B cell (primary cell): Measurements from ENCODE around the gene C9orf40. TPM values are rescaled to one million over a fixed set of nuclear protein-coding genes. Genes with fewer than 3 reads are reported as not detected.

Experiments
- ATAC-seq: fragments of 200-7000 bp; cut with Tn5 transposase; one replicate; pipeline ENCODE4 v1.10.0; 2021; ENCODE audit warnings: low read depth, mild to moderate bottlenecking, moderate number of reproducible peaks, moderate library complexity
- CTCF ChIA-PET: fragments of 350-600 bp; sonication (Branson Sonifier 250); formaldehyde crosslinking; loops from one replicate; lab custom pipeline; 2021; ENCODE audit warnings: antibody characterized with exemption, inconsistent platforms; lab: Charles Lee
- POLR2A ChIA-PET: fragments of 350-600 bp; sonication (Branson Sonifier 250); formaldehyde crosslinking; loops from one replicate; lab custom pipeline; 2021; ENCODE audit warnings: antibody characterized with exemption; lab: Charles Lee
- DNase-seq: peaks from one replicate; pipeline ENCODE4 v3.0.0; 2013
- H2AFZ ChIP-seq: 2 replicates; pipeline ENCODE4 v1.6.1; 2012; ENCODE audit warnings: mild to moderate bottlenecking, low read depth, low read length; ENCODE audit not compliant: insufficient read depth, poor library complexity, severe bottlenecking
- H3K27ac ChIP-seq, 2 donors: 1 replicate in 1 of 2; 2 replicates in 1 of 2; pipeline ENCODE4 v1.5.1; 2012 to 2013; ENCODE audit warnings: low read length in 2 of 2, mild to moderate bottlenecking in 2 of 2, moderate library complexity in 1 of 2
- H3K27me3 ChIP-seq, 4 experiments: fragments of 200-600 bp in 1 of 4; sonication (generic) in 1 of 4; replicated peaks in 1 of 4; 1 replicate in 2 of 4; 2 replicates in 2 of 4; pipeline versions ENCODE4 v1.6.1 to v1.7.0; 2013 to 2016; ENCODE audit warnings: low read length in 3 of 4, mild to moderate bottlenecking in 2 of 4, mixed read lengths in 1 of 4, moderate library complexity in 1 of 4; ENCODE audit not compliant: insufficient read depth in 4 of 4, control insufficient read depth in 3 of 4; ENCODE audit errors: control extremely low read depth in 1 of 4
- H3K36me3 ChIP-seq, 2 experiments: replicated peaks in 1 of 2; 1 replicate in 1 of 2; 2 replicates in 1 of 2; pipeline versions ENCODE4 v1.6.1 to v1.7.1; 2013; ENCODE audit warnings: low read length in 1 of 2; ENCODE audit not compliant: insufficient read depth in 2 of 2, control insufficient read depth in 1 of 2; ENCODE audit errors: control extremely low read depth in 1 of 2, extremely low read depth in 1 of 2
- H3K4me1 ChIP-seq, 2 donors: fragments of 200-600 bp in 1 of 2; sonication (generic) in 1 of 2; 1 replicate in 1 of 2; 2 replicates in 1 of 2; pipeline versions ENCODE4 v1.5.1 to v1.6.1; 2013 to 2017; ENCODE audit warnings: low read length in 2 of 2; ENCODE audit not compliant: control insufficient read depth in 2 of 2, insufficient read depth in 2 of 2
- H3K4me2 ChIP-seq: replicated peaks from 2 replicates; pipeline ENCODE3; 2012; ENCODE audit warnings: mild to moderate bottlenecking, low read depth, low read length; ENCODE audit not compliant: poor library complexity, severe bottlenecking
- H3K4me3 ChIP-seq, 5 experiments: fragments of 200-600 bp in 1 of 5; sonication (generic) in 1 of 5; 1 replicate in 3 of 5; 2 replicates in 2 of 5; pipeline versions ENCODE4 v1.5.1 to v1.7.0; 2011 to 2016; ENCODE audit warnings: low read length in 4 of 5, mild to moderate bottlenecking in 4 of 5, low read depth in 2 of 5, control low read depth in 1 of 5, moderate library complexity in 1 of 5; ENCODE audit not compliant: insufficient read depth in 1 of 5; ENCODE audit errors: control extremely low read depth in 1 of 5, extremely low read depth in 1 of 5
- H3K79me2 ChIP-seq: fragments of 200-600 bp; sonication (generic); one replicate; pipeline ENCODE4 v1.6.0; 2016; ENCODE audit warnings: low read length; ENCODE audit not compliant: control insufficient read depth, insufficient read depth
- H3K9ac ChIP-seq: fragments of 200-600 bp; sonication (generic); 2 replicates; pipeline ENCODE4 v1.6.1; 2017; ENCODE audit warnings: mild to moderate bottlenecking, low read length, moderate library complexity
- H3K9me3 ChIP-seq, 3 donors: one replicate each; pipeline versions ENCODE4 v1.6.1 to v1.7.1; 2013; ENCODE audit warnings: low read length in 2 of 3; ENCODE audit not compliant: control insufficient read depth in 2 of 3, insufficient read depth in 1 of 3; ENCODE audit errors: control extremely low read depth in 1 of 3
- H4K20me1 ChIP-seq: 2 replicates; pipeline ENCODE4 v1.6.0; 2012; ENCODE audit warnings: mild to moderate bottlenecking, low read length; ENCODE audit not compliant: insufficient read depth, control insufficient read depth, poor library complexity, severe bottlenecking
- H3K27ac Mint-ChIP-seq: one replicate; pipeline ENCODE4 v1.8.0; 2021; ENCODE audit warnings: mixed read lengths
- H3K27me3 Mint-ChIP-seq: one replicate; pipeline ENCODE4 v1.8.0; 2021; ENCODE audit warnings: mixed read lengths
- H3K4me1 Mint-ChIP-seq: one replicate; pipeline ENCODE4 v1.8.0; 2021; ENCODE audit warnings: mixed read lengths
- H3K4me3 Mint-ChIP-seq: one replicate; pipeline ENCODE4 v1.8.0; 2021; ENCODE audit warnings: mixed read lengths
- H3K9me3 Mint-ChIP-seq: one replicate; pipeline ENCODE4 v1.8.0; 2022; ENCODE audit warnings: mixed read lengths; ENCODE audit not compliant: insufficient read depth
- EZH2 ChIP-seq: IDR thresholded peaks from 2 replicates; pipeline ENCODE4 v1.6.1; 2012; ENCODE audit warnings: borderline replicate concordance, low read depth, mild to moderate bottlenecking, moderate library complexity, low read length; ENCODE audit not compliant: insufficient read depth, poor library complexity, severe bottlenecking
- WGBS: methylation state at CpG from one replicate; pipeline ENCODE4 v1.1.5; 2013; ENCODE audit warnings: missing lambda C conversion rate; ENCODE audit not compliant: insufficient coverage; 5-methylcytosine and 5-hydroxymethylcytosine counted together
- intact Hi-C: fragments of 100-400 bp; cut with micrococcal nuclease; formaldehyde crosslinking; loops from one replicate; pipeline ENCODE4 v1.10.0; 2022
- polyA plus RNA-seq: library from polyadenylated mRNA; depleted of rRNA; stranded (reverse); fragments of >200 nt; gene quantifications from 2 replicates; pipeline ENCODE4 v1.2.3, GENCODE V29; 2012
- total RNA-seq, 2 donors: library from RNA; stranded (reverse); fragments of 120-200 nt in 1 of 2; gene quantifications; 1 replicate in 1 of 2; 2 replicates in 1 of 2; pipeline versions ENCODE4 v1.2.3 to v1.2.4, GENCODE V29; 2013 to 2022
- TF ChIP-seq, protein P1 (sequence below): fragments of 200-600 bp; IDR thresholded peaks from one replicate; pipeline ENCODE4 v1.8.0; 2022; ENCODE audit warnings: antibody characterized with exemption, mild to moderate bottlenecking

C9orf40 gene
- total and polyA plus RNA-seq, 2 donors (not counting 1 experiment from before 2014, with no cell fraction given), result 2.6 to 5.0 TPM

DNA sequence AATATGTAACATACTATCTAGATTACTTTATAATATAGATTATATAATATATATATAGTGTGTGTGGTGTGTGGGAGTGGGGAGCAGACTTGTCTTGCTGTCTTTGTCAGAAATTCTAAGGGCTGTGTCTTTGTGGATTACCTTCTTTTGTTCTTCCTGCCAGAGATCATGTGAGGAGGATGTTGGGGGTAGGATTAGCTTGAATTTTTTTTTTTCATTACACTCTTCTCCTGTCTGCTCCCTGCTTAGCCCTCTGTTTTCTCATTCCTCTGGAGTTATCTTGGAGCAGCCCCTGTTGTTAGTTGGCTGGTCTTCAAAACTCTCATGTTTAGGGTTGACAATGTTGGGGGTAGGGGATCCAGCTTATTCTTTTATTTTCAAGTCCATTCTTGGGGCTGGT, 21.0 kb upstream of the C9orf40 start:
- intact Hi-C loops, result no loop called here
- H3K4me2 ChIP-seq, result no peak overlapping the region
- TF ChIP-seq EZH2, result no peak
- TF ChIP-seq, protein P1, sequence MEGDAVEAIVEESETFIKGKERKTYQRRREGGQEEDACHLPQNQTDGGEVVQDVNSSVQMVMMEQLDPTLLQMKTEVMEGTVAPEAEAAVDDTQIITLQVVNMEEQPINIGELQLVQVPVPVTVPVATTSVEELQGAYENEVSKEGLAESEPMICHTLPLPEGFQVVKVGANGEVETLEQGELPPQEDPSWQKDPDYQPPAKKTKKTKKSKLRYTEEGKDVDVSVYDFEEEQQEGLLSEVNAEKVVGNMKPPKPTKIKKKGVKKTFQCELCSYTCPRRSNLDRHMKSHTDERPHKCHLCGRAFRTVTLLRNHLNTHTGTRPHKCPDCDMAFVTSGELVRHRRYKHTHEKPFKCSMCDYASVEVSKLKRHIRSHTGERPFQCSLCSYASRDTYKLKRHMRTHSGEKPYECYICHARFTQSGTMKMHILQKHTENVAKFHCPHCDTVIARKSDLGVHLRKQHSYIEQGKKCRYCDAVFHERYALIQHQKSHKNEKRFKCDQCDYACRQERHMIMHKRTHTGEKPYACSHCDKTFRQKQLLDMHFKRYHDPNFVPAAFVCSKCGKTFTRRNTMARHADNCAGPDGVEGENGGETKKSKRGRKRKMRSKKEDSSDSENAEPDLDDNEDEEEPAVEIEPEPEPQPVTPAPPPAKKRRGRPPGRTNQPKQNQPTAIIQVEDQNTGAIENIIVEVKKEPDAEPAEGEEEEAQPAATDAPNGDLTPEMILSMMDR, result no peak
- no peak overlapping the region for H3K9ac ChIP-seq
- H3K36me3 ChIP-seq, result peaks cover 0 to 2% of the 10 kb centered on the region in 2 experiments
- no peak overlapping the region for H3K27ac ChIP-seq
- DNase-seq, result no peak
- H4K20me1 ChIP-seq, result no peaks in the 10 kb centered on the region
- ChIA-PET POLR2A (no interaction called here), CTCF (interaction anchor here (0.8 kb wide), 1 partner anchor 22 kb away, joined by 3 read pairs; no protein-coding TSS in a partner anchor)
- H3K4me1 ChIP-seq, result peaks cover 5 to 8% of the 10 kb centered on the region in 2 donors
- peak overlapping the region; percentile 10 for H3K27ac Mint-ChIP-seq
- H3K27me3 Mint-ChIP-seq, result no peaks in the 10 kb centered on the region
- ATAC-seq, result no peak
- no peaks in the 10 kb centered on the region for H3K9me3 Mint-ChIP-seq
- no peaks in the 10 kb centered on the region for H3K9me3 ChIP-seq
- no peak overlapping the region for H3K4me3 ChIP-seq
- H3K4me1 Mint-ChIP-seq, result peaks cover 29% of the 10 kb centered on the region
- no peak overlapping the region for H3K4me3 Mint-ChIP-seq
- H3K27me3 ChIP-seq, result no peaks in the 10 kb centered on the region
- H2AFZ ChIP-seq, result no peak overlapping the region
- H3K79me2 ChIP-seq, result no peaks in the 10 kb centered on the region

DNA sequence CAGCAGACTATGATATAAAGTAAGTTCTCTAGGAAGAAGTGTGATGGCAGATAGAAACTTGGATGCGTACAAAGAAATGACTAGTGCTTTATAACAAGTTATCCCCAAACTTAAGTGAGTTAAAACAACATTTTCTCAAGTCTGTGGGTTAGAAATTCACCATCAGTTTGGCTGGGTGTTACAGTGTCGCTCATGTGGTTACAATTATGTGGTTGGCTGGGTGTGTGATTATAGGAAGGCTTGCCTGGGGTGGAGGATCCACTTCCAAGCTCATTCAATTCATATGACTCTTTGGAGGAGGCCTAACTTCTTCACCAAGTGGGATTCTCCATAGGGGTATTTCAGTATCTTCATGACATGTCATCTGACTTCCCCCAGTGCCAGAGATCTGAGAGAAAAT, 10.3 kb upstream of the C9orf40 start:
- Histone ChIP-seq H3K4me2 (no peak overlapping the region), H3K27me3 (no peaks in the 10 kb centered on the region), H4K20me1 (no peaks in the 10 kb centered on the region), H3K79me2 (no peaks in the 10 kb centered on the region), H3K4me3 (no peak overlapping the region), H2AFZ (no peak overlapping the region), H3K9me3 (peaks cover 0 to 14% (median 0%) of the 10 kb centered on the region in 3 donors), H3K4me1 (no peaks in the 10 kb centered on the region), H3K27ac (no peak overlapping the region), H3K36me3 (no peaks in the 10 kb centered on the region), H3K9ac (no peak overlapping the region)
- Mint-ChIP-seq H3K27me3 (no peaks in the 10 kb centered on the region), H3K4me3 (no peak overlapping the region), H3K9me3 (peaks cover 10% of the 10 kb centered on the region), H3K4me1 (no peaks in the 10 kb centered on the region), H3K27ac (no peak overlapping the region)
- WGBS, result no CpG with 5 or more reads among the region's 2 CpGs
- CTCF ChIA-PET, result no interaction called here
- ATAC-seq (no peak), DNase-seq (no peak)
- POLR2A ChIA-PET, result no interaction called here
- intact Hi-C loops, result no loop called here
- TF ChIP-seq, protein P1, result no peak
- TF ChIP-seq EZH2, result no peak
